Esophagus muscularis mucosa (tissue), 4 donors: Measurements from ENCODE around the gene CPD. TPM values are rescaled to one million over a fixed set of nuclear protein-coding genes. Genes with fewer than 3 reads are reported as not detected.

Experiments
- DNase-seq: peaks from one replicate; pipeline ENCODE4 v3.0.0-alpha.2; 2017; ENCODE audit errors: extremely low spot score
- H3K27ac ChIP-seq, 4 donors: fragments of 200-600 bp; sonication (generic); replicated peaks in 1 of 4; 1 replicate in 3 of 4; 2 replicates in 1 of 4; pipeline ENCODE4 v1.5.1; 2016 to 2019; ENCODE audit warnings: mild to moderate bottlenecking in 1 of 4
- H3K27me3 ChIP-seq, 4 donors: fragments of 200-600 bp; sonication (generic); one replicate each; pipeline versions ENCODE4 v1.5.1 to v1.6.0; 2016 to 2019
- H3K36me3 ChIP-seq, 4 donors: fragments of 200-600 bp; sonication (generic); one replicate each; pipeline ENCODE4 v1.5.1; 2016 to 2019
- H3K4me1 ChIP-seq, 4 donors: fragments of 200-600 bp; sonication (generic); one replicate each; pipeline ENCODE4 v1.5.1; 2016 to 2019
- H3K4me3 ChIP-seq, 4 donors: fragments of 200-600 bp; sonication (generic); 1 replicate in 2 of 4; 2 replicates in 2 of 4; pipeline ENCODE4 v1.5.1; 2016 to 2019; ENCODE audit warnings: mild to moderate bottlenecking in 4 of 4, moderate library complexity in 1 of 4
- H3K9me3 ChIP-seq, 4 donors: fragments of 200-600 bp; sonication (generic); 1 replicate in 3 of 4; 2 replicates in 1 of 4; pipeline ENCODE4 v1.5.1; 2016 to 2019
- EP300 ChIP-seq: sonication (generic); formaldehyde crosslinking; IDR thresholded peaks from one replicate; pipeline ENCODE4 v1.6.1; 2017; ENCODE audit warnings: antibody characterized with exemption
- POLR2A ChIP-seq: fragments of 450-650 bp; IDR thresholded peaks from one replicate; pipeline ENCODE4 v1.6.1; 2017; ENCODE audit warnings: antibody characterized with exemption, moderate library complexity, mild to moderate bottlenecking, low read depth
- POLR2AphosphoS5 ChIP-seq, 2 donors: sonication (generic); formaldehyde crosslinking; IDR thresholded peaks; one replicate each; pipeline ENCODE4 v1.6.1; 2017; ENCODE audit warnings: antibody characterized with exemption in 2 of 2
- WGBS: methylation state at CpG from one replicate; pipeline ENCODE4 v1.1.5; 2018; 5-methylcytosine and 5-hydroxymethylcytosine counted together
- intact Hi-C: fragments of 100-400 bp; cut with DNase I; formaldehyde crosslinking; loops from one replicate; pipeline ENCODE4 v1.15.1; 2023
- total RNA-seq, 4 donors: library from RNA; depleted of rRNA; stranded (reverse); fragments of >200 nt; gene quantifications; one replicate each; pipeline versions ENCODE4 v1.1.0 to v1.2.1, GENCODE V29; 2016
- TF ChIP-seq, protein P1 (sequence below), 3 experiments: fragments of 200-600 bp in 2 of 3; fragments of 450-650 bp in 1 of 3; sonication (generic) in 2 of 3; IDR thresholded peaks; one replicate each; pipeline ENCODE4 v1.5.1; 2017 to 2019; ENCODE audit warnings: antibody characterized with exemption in 3 of 3, mild to moderate bottlenecking in 2 of 3, moderate library complexity in 1 of 3

The CPD gene
- total RNA-seq, 4 donors from 2014 or later, result 67.0 to 141 (median 95.1) TPM

DNA sequence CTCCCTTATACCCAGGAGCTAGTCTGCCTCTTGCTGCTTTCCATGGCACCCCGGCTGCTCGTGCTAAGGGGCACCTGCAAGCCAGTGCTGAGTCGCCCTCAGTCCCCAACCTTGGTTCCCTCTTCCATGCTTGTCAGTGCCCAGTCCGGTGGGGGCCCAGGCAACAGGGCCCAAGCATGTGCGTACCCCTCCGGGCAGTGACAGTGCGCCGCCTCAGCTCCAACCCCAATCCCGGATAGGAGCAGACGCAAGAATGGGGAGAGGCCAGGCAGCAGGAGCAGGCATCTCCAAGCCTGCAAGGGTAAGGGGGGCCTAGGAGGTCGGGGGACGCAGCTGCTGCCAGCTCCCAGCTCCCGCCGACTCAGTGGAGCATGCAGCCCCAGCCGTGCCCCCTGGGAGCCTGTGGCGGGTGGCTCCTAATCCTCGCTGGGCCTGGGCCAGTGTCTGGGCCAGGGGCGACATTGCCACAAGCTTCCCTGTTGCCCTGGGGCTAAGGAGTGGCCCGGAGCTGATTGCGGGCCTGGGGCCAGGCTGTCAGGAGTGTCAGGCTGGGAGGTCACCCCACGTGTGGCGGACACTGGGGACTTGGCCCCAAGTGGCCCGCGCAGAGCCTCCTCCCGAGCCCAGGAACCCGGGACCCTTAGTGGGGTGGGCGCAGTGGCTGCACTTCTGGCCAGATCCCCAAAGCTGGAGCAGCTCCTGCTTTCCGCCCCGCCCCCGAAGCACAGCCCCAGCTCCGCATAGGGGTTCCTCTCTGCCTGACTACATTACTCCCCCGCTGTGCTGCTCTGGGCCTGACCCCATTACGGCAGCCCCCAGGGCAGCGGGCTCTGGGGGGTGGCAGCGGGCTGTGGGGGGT lies 9.8 kb downstream of the CPD start:
- TF ChIP-seq EP300 (no peak), POLR2AphosphoS5 (IDR thresholded peaks at IDR 0.05) (no peak), POLR2A (no peak)
- TF ChIP-seq, protein P1, sequence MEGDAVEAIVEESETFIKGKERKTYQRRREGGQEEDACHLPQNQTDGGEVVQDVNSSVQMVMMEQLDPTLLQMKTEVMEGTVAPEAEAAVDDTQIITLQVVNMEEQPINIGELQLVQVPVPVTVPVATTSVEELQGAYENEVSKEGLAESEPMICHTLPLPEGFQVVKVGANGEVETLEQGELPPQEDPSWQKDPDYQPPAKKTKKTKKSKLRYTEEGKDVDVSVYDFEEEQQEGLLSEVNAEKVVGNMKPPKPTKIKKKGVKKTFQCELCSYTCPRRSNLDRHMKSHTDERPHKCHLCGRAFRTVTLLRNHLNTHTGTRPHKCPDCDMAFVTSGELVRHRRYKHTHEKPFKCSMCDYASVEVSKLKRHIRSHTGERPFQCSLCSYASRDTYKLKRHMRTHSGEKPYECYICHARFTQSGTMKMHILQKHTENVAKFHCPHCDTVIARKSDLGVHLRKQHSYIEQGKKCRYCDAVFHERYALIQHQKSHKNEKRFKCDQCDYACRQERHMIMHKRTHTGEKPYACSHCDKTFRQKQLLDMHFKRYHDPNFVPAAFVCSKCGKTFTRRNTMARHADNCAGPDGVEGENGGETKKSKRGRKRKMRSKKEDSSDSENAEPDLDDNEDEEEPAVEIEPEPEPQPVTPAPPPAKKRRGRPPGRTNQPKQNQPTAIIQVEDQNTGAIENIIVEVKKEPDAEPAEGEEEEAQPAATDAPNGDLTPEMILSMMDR (IDR thresholded peaks at IDR 0.05), result no peak
- Histone ChIP-seq H3K36me3 (peaks cover 13 to 63% (median 44%) of the 10 kb centered on the region in 4 donors), H3K9me3 (no peaks in the 10 kb centered on the region), H3K4me3 (no peak overlapping the region), H3K27ac (no peak overlapping the region), H3K4me1 (peaks cover 1 to 52% (median 41%) of the 10 kb centered on the region in 4 donors), H3K27me3 (no peaks in the 10 kb centered on the region)
- intact Hi-C loops, result no loop called here
- 95% methylated on average over 23 of the region's 35 CpGs for WGBS
- DNase-seq, result no peak

DNA sequence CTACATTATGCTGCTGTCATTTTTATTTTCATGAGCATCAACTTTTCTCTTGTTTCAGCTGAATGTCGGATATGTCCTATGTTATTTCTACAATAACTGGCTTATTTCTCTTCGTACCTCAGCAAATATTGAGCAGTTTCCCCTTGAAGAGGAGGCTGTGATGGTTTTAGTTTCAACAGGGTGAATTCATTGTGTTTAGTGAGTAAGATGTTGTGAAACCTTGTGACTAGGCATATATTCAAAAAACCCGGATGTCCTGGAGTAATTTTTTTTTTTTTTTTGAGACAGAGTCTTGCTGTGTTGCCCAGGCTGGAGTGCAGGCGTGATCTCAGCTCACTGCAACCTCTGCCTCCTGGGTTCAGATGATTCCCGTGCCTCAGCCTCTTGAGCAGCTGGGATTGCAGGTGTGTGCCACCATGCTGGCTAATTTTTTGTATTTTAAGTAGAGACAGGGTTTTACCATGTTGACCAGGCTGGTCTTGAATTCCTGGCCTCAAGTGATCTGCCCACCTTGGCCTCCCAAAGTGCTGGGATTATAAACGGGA lies 11.1 kb downstream of the CPD start:
- no peak overlapping the region for H3K27ac ChIP-seq
- H3K9me3 ChIP-seq, result no peaks in the 10 kb centered on the region
- H3K4me1 ChIP-seq, result peaks cover 0 to 58% (median 38%) of the 10 kb centered on the region in 4 donors
- peaks cover 13 to 63% (median 44%) of the 10 kb centered on the region in 4 donors for H3K36me3 ChIP-seq
- H3K4me3 ChIP-seq, result no peak overlapping the region
- DNase-seq, result no peak
- 81% methylated on average over 6 of the region's 6 CpGs for WGBS
- intact Hi-C loops, result no loop called here
- no peak for TF ChIP-seq POLR2A
- TF ChIP-seq, protein P1 (IDR thresholded peaks at IDR 0.05), result no peak
- TF ChIP-seq POLR2AphosphoS5 (IDR thresholded peaks at IDR 0.05), result no peak
- TF ChIP-seq EP300, result no peak
- H3K27me3 ChIP-seq, result no peaks in the 10 kb centered on the region

DNA sequence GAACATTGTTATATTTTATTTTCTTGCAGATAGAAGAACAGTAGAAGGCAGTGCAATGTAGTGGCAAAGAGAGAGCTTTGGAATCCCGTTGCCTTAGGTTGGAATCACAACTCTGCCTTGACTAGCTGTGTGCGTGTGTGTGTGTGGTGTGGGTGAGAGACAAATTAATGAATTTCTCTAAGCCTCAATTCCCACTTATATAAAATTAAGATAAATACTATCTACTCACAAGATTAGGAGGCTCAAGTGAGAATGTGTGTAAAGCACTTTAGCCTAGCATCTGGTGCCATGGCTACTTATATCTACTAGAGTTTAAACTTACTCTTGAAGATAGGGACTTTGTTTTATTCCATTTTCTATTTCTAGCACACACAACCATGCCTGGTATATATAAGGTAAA lies 12.8 kb downstream of the CPD start:
- H3K4me1 ChIP-seq, result peaks cover 0 to 66% (median 50%) of the 10 kb centered on the region in 4 donors
- intact Hi-C loops, result no loop called here
- WGBS, result 89% methylated on average over 2 of the region's 2 CpGs
- DNase-seq, result no peak
- no peak overlapping the region for H3K27ac ChIP-seq
- H3K36me3 ChIP-seq, result peaks cover 0 to 48% (median 32%) of the 10 kb centered on the region in 4 donors
- TF ChIP-seq POLR2A (no peak), EP300 (no peak), POLR2AphosphoS5 (IDR thresholded peaks at IDR 0.05) (no peak)
- TF ChIP-seq, protein P1 (IDR thresholded peaks at IDR 0.05), result no peak
- H3K27me3 ChIP-seq, result no peaks in the 10 kb centered on the region
- H3K4me3 ChIP-seq, result no peak overlapping the region
- H3K9me3 ChIP-seq, result no peaks in the 10 kb centered on the region

DNA sequence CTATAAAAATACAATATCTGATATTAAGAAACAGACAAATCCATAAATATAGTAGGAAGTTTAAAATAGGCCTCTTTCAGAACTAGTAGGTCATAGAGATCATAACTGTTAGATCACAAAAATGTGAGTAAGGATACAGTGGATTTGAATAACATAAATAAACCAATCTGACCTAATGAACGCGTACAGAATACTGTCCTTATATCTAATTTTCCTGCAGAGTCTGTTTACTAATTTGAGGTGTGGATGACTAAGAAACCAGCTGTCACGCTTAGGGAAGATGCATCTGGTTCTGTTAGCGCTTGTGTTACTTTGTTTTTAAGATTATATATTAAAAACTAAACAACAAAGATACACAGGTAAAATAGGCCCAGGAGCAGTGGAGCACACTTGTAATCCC lies 14.8 kb downstream of the CPD start:
- Histone ChIP-seq H3K27ac (no peak overlapping the region), H3K9me3 (no peaks in the 10 kb centered on the region), H3K27me3 (no peaks in the 10 kb centered on the region), H3K4me3 (no peak overlapping the region), H3K4me1 (peaks cover 0 to 47% (median 36%) of the 10 kb centered on the region in 4 donors), H3K36me3 (peaks cover 0 to 28% (median 20%) of the 10 kb centered on the region in 4 donors)
- intact Hi-C loops, result no loop called here
- 77% methylated on average over 4 of the region's 4 CpGs for WGBS
- TF ChIP-seq, protein P1 (IDR thresholded peaks at IDR 0.05), result no peak
- TF ChIP-seq EP300 (no peak), POLR2A (no peak), POLR2AphosphoS5 (IDR thresholded peaks at IDR 0.05) (no peak)
- no peak for DNase-seq
